Astrocyte of the hippocampus (primary cell): ENCODE data around the gene STK36.

ENCODE experiments used
- DNase-seq: peaks from one replicate; pipeline ENCODE4 v3.0.0; 2011; ENCODE audit warnings: low read depth, low spot score

The STK36 gene

DNA sequence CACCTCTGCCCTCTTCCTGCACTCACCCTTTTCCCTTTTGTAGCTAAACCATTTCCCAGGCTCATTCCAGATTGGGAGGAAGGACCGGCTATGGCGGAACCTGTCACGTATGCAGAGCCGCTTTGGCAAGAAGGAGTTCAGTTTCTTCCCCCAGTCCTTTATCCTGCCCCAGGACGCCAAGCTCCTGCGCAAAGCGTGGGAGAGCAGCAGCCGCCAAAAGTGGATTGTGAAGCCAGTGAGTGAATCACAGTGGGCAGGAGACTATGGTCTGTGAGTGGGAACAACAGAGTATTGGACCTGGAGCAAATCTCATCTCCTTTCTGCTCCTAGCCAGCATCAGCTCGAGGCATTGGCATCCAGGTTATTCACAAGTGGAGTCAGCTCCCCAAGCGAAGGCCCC lies 75.1 kb downstream of the STK36 start:
- DNase-seq = no peak

DNA sequence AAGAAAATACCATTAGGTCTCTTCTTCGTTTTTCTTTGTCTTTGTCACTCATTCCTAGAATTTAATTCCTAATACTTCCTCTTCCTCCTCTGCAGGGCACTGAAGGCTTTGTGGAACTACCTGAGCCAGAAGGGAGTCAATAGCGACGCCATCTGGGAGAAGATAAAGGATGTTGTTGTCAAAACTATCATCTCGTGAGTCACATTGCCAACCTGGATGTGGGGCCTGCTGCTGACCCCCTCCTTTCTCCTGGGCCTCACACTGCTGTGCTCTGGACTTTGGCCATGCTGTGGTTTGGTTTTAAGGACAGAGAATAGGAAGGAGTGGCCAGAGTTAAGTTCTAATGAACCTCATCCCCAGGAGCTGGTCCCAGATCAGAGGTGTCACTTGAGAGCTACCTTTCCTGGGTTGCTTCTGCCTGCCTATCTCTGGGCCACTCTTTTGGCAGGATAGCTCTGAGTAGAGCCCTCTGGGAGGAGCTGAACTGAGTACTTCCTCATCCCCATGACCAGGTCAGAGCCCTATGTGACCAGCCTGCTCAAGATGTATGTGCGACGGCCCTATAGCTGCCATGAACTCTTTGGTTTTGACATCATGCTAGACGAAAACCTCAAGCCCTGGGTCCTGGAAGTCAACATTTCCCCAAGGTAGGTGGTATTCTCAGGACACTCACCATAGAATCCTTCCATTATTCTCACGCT lies 77.0 kb downstream of the STK36 start:
- DNase-seq = no peak
